CD14-positive monocyte (primary cell): ENCODE measurements around the gene TRAF3. TPM values are rescaled to one million over a fixed set of nuclear protein-coding genes. Genes with fewer than 3 reads are reported as not detected.

Source experiments
- DNase-seq, 3 donors: peaks; one replicate each; pipeline ENCODE4 v3.0.0-alpha.2; 2011 to 2022
- H2AFZ ChIP-seq: 2 replicates; pipeline ENCODE4 v1.6.0; 2012; ENCODE audit warnings: mild to moderate bottlenecking, low read depth, low read length, inconsistent platforms; ENCODE audit not compliant: insufficient read depth, poor library complexity, severe bottlenecking
- H3K27ac ChIP-seq, 2 donors: 1 replicate in 1 of 2; 2 replicates in 1 of 2; pipeline ENCODE4 v1.5.1; 2012 to 2013; ENCODE audit warnings: low read length in 2 of 2, control low read depth in 1 of 2, inconsistent platforms in 1 of 2, low read depth in 1 of 2, mild to moderate bottlenecking in 1 of 2
- H3K27me3 ChIP-seq, 2 donors: one replicate each; pipeline versions ENCODE4 v1.6.0 to v1.6.1; 2011 to 2013; ENCODE audit warnings: low read length in 2 of 2; ENCODE audit not compliant: control insufficient read depth in 2 of 2, insufficient read depth in 2 of 2
- H3K36me3 ChIP-seq, 2 donors: replicated peaks in 1 of 2; 1 replicate in 1 of 2; 2 replicates in 1 of 2; pipeline versions ENCODE4 v1.5.1 to v1.6.1; 2012 to 2013; ENCODE audit warnings: low read length in 2 of 2, control low read depth in 1 of 2, inconsistent platforms in 1 of 2, mild to moderate bottlenecking in 1 of 2; ENCODE audit not compliant: insufficient read depth in 2 of 2, control insufficient read depth in 1 of 2
- H3K4me1 ChIP-seq, 2 donors: 1 replicate in 1 of 2; 2 replicates in 1 of 2; pipeline versions ENCODE4 v1.5.1 to v1.6.1; 2012 to 2013; ENCODE audit warnings: low read length in 2 of 2, control low read depth in 1 of 2, inconsistent platforms in 1 of 2, mild to moderate bottlenecking in 1 of 2, moderate library complexity in 1 of 2; ENCODE audit not compliant: insufficient read depth in 2 of 2, control insufficient read depth in 1 of 2
- H3K4me2 ChIP-seq: replicated peaks from 2 replicates; pipeline ENCODE3; 2012; ENCODE audit warnings: low read length, moderate library complexity, mild to moderate bottlenecking; ENCODE audit not compliant: poor library complexity, severe bottlenecking; ENCODE audit errors: extremely low read depth
- H3K4me3 ChIP-seq, 3 experiments: fragments of 200-600 bp in 1 of 3; sonication (generic) in 1 of 3; replicated peaks in 1 of 3; 1 replicate in 2 of 3; 2 replicates in 1 of 3; pipeline ENCODE4 v1.5.1; 2011 to 2013; ENCODE audit warnings: low read length in 3 of 3, mild to moderate bottlenecking in 3 of 3, control low read depth in 2 of 3, low read depth in 2 of 3, inconsistent platforms in 1 of 3, moderate library complexity in 1 of 3
- H3K79me2 ChIP-seq: 2 replicates; pipeline ENCODE4 v1.6.0; 2012; ENCODE audit warnings: mild to moderate bottlenecking, control low read depth, inconsistent platforms, low read length, moderate library complexity; ENCODE audit not compliant: insufficient read depth
- H3K9ac ChIP-seq: 2 replicates; pipeline ENCODE4 v1.6.0; 2017; ENCODE audit warnings: low read length, mild to moderate bottlenecking; ENCODE audit not compliant: insufficient read depth, poor library complexity, severe bottlenecking
- H3K9me3 ChIP-seq, 2 donors: replicated peaks in 1 of 2; 1 replicate in 1 of 2; 2 replicates in 1 of 2; pipeline versions ENCODE4 v1.5.1 to v1.6.1; 2012 to 2013; ENCODE audit warnings: low read length in 2 of 2, control low read depth in 1 of 2; ENCODE audit not compliant: control insufficient read depth in 1 of 2, insufficient read depth in 1 of 2
- H4K20me1 ChIP-seq: 2 replicates; pipeline ENCODE4 v1.6.0; 2012; ENCODE audit warnings: mild to moderate bottlenecking, low read length, control low read depth, moderate library complexity; ENCODE audit not compliant: insufficient read depth
- H3K27ac Mint-ChIP-seq, 7 donors: one replicate each; pipeline ENCODE4 v1.8.0; 2020; ENCODE audit warnings: mild to moderate bottlenecking in 7 of 7, mixed read lengths in 7 of 7, moderate library complexity in 6 of 7, inconsistent platforms in 2 of 7
- H3K27me3 Mint-ChIP-seq, 3 donors: one replicate each; pipeline ENCODE4 v1.8.0; 2021 to 2022; ENCODE audit warnings: low read depth in 3 of 3, mild to moderate bottlenecking in 3 of 3, mixed read lengths in 3 of 3, moderate library complexity in 3 of 3, inconsistent platforms in 1 of 3
- H3K36me3 Mint-ChIP-seq, 2 donors: one replicate each; pipeline ENCODE4 v1.8.0; 2020; ENCODE audit warnings: mixed read lengths in 2 of 2, inconsistent platforms in 1 of 2, mild to moderate bottlenecking in 1 of 2
- H3K4me1 Mint-ChIP-seq: one replicate; pipeline ENCODE4 v1.8.0; 2020; ENCODE audit warnings: mild to moderate bottlenecking, mixed read lengths
- H3K4me3 Mint-ChIP-seq, 2 donors: one replicate each; pipeline ENCODE4 v1.8.0; 2020; ENCODE audit warnings: mild to moderate bottlenecking in 2 of 2, mixed read lengths in 2 of 2, moderate library complexity in 1 of 2
- H3K9me3 Mint-ChIP-seq, 7 donors: one replicate each; pipeline ENCODE4 v1.8.0; 2020 to 2022; ENCODE audit warnings: mixed read lengths in 7 of 7, mild to moderate bottlenecking in 6 of 7, moderate library complexity in 6 of 7, inconsistent platforms in 2 of 7
- WGBS: methylation state at CpG from one replicate; pipeline ENCODE4 v1.1.5; 2013; ENCODE audit warnings: missing lambda C conversion rate; ENCODE audit not compliant: insufficient coverage; 5-methylcytosine and 5-hydroxymethylcytosine counted together
- intact Hi-C, 2 donors: fragments of 100-400 bp; cut with micrococcal nuclease; formaldehyde crosslinking; loops; one replicate each; pipeline versions ENCODE4 v1.15.0 to v1.15.1; 2023
- polyA plus RNA-seq, 3 donors: library from polyadenylated mRNA; depleted of rRNA in 1 of 3; unstranded in 2 of 3; stranded (reverse) in 1 of 3; fragments of 300-500 nt in 2 of 3; fragments of >200 nt in 1 of 3; fragmentation: Illumina TruSeq in 2 of 3; gene quantifications; 1 replicate in 2 of 3; 2 replicates in 1 of 3; pipeline ENCODE4 v1.2.3, GENCODE V29; 2012 to 2021
- TF ChIP-seq, protein P1 (sequence below): fragments of 200-600 bp; IDR thresholded peaks from one replicate; pipeline ENCODE4 v1.8.0; 2022; ENCODE audit warnings: antibody characterized with exemption, mild to moderate bottlenecking

The TRAF3 gene
- polyA plus RNA-seq, 3 donors, result 12.0 to 37.6 (median 17.3) TPM

DNA sequence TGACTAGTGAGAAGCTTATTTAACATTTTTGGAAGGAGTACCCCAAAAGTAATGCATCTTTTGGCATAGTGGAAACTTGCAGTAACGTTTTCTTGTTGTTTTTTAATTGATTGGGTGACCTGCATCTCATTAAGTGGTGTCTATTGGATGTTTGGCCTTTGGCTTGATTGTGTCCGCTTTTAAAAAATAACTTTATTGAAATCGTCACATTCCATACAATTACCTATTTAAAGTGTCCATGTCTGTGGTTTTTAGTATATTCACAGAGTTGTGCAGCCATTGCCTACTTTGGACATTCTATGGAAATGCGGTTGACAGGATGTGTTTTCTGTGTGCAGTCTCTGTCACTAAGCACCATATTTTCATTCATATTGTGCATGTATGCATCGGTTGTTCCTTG is 46.3 kb downstream of the TRAF3 start:
- H3K79me2 ChIP-seq, result peaks cover 95% of the 10 kb centered on the region
- TF ChIP-seq, protein P1, sequence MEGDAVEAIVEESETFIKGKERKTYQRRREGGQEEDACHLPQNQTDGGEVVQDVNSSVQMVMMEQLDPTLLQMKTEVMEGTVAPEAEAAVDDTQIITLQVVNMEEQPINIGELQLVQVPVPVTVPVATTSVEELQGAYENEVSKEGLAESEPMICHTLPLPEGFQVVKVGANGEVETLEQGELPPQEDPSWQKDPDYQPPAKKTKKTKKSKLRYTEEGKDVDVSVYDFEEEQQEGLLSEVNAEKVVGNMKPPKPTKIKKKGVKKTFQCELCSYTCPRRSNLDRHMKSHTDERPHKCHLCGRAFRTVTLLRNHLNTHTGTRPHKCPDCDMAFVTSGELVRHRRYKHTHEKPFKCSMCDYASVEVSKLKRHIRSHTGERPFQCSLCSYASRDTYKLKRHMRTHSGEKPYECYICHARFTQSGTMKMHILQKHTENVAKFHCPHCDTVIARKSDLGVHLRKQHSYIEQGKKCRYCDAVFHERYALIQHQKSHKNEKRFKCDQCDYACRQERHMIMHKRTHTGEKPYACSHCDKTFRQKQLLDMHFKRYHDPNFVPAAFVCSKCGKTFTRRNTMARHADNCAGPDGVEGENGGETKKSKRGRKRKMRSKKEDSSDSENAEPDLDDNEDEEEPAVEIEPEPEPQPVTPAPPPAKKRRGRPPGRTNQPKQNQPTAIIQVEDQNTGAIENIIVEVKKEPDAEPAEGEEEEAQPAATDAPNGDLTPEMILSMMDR, result no peak
- no peaks in the 10 kb centered on the region for H3K9me3 Mint-ChIP-seq

DNA sequence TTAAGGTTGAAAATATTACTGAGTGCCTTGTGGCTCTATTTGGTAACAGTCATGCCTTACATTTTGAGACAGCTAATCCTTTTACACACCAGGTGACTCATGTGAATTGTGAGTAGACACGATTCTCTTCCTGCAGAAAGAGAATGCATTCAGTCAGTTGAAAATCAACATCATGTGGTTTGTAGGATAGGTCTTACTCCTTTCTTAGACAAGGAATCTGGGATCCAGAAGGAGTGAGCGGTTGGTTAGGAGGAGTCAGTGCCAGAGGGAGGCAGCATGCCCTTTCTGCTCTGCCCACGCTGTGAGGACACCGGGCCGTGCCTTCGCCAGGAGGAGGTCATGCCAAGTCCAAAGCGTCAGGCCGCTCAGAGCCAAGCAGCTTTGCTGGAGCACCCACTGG is 47.6 kb downstream of the TRAF3 start:
- peak overlapping the region in 2 of 7 donors; percentile 6 to 42 for H3K27ac Mint-ChIP-seq
- peaks cover 8% of the 10 kb centered on the region for H3K4me1 Mint-ChIP-seq
- WGBS, result 100% methylated on average over 8 of the region's 8 CpGs
- Histone ChIP-seq H3K9me3 (no peaks in the 10 kb centered on the region), H3K79me2 (peaks cover 96% of the 10 kb centered on the region), H3K27ac (no peak overlapping the region), H3K36me3 (peaks cover 4 to 26% of the 10 kb centered on the region in 2 donors), H3K9ac (no peak overlapping the region), H4K20me1 (peaks cover 99% of the 10 kb centered on the region), H3K4me3 (no peak overlapping the region), H2AFZ (no peak overlapping the region), H3K4me1 (no peaks in the 10 kb centered on the region), H3K27me3 (no peaks in the 10 kb centered on the region), H3K4me2 (no peak overlapping the region)
- H3K27me3 Mint-ChIP-seq, result no peaks in the 10 kb centered on the region
- intact Hi-C loops, result no loop called here
- H3K9me3 Mint-ChIP-seq, result no peaks in the 10 kb centered on the region
- peaks cover 15 to 17% of the 10 kb centered on the region in 2 donors for H3K36me3 Mint-ChIP-seq
- TF ChIP-seq, protein P1, result no peak
- H3K4me3 Mint-ChIP-seq, result no peak overlapping the region
- no peak for DNase-seq

More for the DNA sequence above, 46.3 kb downstream of the TRAF3 start:
- no peak for DNase-seq
- no peaks in the 10 kb centered on the region for H3K27me3 Mint-ChIP-seq
- Histone ChIP-seq H3K9me3 (no peaks in the 10 kb centered on the region), H3K9ac (no peak overlapping the region), H2AFZ (no peak overlapping the region), H3K27ac (no peak overlapping the region), H3K36me3 (peaks cover 4 to 26% of the 10 kb centered on the region in 2 donors), H4K20me1 (peaks cover 99% of the 10 kb centered on the region), H3K4me2 (no peak overlapping the region), H3K4me3 (no peak overlapping the region), H3K4me1 (no peaks in the 10 kb centered on the region), H3K27me3 (no peaks in the 10 kb centered on the region)
- intact Hi-C loops, result no loop called here
- peaks cover 19 to 20% of the 10 kb centered on the region in 2 donors for H3K36me3 Mint-ChIP-seq
- no peak overlapping the region for H3K27ac Mint-ChIP-seq
- peaks cover 10% of the 10 kb centered on the region for H3K4me1 Mint-ChIP-seq
- no CpG with 5 or more reads among the region's 5 CpGs for WGBS
- no peak overlapping the region for H3K4me3 Mint-ChIP-seq
